Fibroblast of pulmonary artery (primary cell): ENCODE measurements around the gene CEP68.

Source experiments
- DNase-seq: peaks from one replicate; pipeline ENCODE4 v3.0.0-alpha.2; 2010; ENCODE audit warnings: low read depth
- H3K4me3 ChIP-seq: replicated peaks from 2 replicates; pipeline ENCODE4 v1.5.1; 2011; ENCODE audit warnings: low read depth, mild to moderate bottlenecking, control low read depth, low read length, moderate library complexity
- CTCF ChIP-seq: IDR thresholded peaks from 2 replicates; pipeline ENCODE4 v1.5.1; 2011; ENCODE audit warnings: mild to moderate bottlenecking, control low read depth, low read length, inconsistent platforms; ENCODE audit errors: missing control alignments

Gene CEP68

GRCh38 chr2:65050931-65051330 is 5.3 kb upstream of the CEP68 start:
- no peak for DNase-seq
- TF ChIP-seq CTCF, result no peak
- no peak overlapping the region for H3K4me3 ChIP-seq

DNA sequence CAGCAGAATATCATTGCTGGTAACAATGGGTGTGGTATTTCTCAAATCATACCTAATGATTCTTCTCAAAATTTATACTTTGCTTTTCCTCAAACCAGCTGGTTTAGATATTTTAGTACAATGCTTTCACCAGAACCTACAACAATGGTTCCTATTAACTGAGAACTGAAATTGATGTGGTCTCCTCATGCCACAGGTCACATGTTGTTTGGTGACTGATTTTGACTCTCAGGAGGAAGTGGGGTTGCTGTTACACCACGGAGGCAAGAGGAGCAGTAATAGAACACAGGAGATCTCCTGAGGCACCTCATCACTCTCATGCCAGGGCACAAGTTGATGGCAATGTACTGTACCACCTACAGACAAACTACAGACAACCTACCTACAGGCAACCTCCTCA is 3.0 kb upstream of the CEP68 start:
- H3K4me3 ChIP-seq, result no peak overlapping the region
- no peak for TF ChIP-seq CTCF
- no peak for DNase-seq

DNA sequence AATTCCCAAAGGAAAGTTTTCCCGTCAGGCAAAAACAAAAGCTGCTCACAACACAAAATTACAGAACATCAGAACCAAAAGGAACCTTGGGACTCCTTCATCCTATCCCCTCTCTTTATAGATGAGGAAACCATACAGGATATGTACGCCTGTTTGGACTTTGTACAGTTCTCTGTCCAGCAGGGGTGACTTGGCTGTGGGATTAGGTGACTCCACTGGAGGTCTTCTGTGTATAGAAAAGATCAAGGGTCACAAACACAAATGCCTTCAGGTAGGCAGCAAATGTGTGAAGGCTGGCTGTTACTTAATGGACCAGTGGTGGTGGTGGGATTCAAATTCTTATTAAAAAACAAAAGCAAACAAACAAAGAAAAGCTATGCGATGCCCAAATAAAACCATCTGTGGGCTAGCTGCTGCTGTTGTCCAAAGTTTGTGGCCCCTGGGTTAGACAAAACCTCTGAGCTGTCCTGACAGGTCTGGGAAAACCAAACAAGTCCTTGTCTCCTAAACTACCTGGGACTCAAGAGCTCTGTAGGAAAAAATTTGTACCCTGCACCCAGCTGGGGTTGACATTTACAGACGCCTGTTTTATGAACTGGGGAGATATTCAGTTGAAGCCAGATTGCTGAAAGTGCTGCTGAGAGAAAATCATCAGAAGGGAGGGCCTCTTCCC is 1.3 kb upstream of the CEP68 start:
- no peak overlapping the region for H3K4me3 ChIP-seq
- no peak for TF ChIP-seq CTCF
- no peak for DNase-seq

DNA sequence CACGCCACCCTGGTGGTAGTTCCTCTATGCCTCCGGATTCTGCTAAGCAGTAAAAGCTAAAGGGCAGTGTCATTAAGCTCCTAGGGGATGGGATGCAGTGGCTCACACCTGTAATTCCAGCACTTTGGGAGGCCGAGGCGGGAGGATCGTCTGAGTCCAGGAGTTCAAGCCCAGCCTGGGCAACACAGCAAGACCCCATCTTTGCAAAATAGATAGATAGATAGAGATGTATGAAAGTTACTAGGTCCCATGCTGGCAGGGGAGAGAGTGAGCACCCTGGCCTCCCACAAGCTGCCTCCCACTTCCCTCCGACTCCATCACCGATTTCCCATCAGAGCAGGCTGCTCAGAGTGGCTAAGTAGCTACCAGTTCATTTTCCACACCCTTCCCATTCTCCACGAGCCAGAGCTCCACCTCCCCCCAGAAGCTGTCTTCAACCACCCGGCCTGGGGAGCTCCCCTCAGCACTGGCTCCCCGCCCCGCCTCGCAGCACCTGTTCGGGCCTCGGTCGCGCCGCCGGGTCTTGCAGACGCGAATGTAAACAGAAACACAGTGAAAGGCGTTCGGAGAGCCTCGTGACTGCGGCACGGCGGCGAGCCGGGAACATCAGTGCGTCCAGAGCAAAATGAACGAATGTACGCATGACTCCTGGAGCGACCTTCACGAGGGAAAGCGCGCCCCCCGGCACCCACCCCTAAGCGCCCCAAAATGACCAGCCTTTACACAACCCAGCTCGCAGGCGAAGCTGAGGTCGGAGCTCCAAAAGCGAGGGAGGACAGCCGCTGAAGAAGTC is 598 bp upstream of the CEP68 start:
- DNase-seq, result no peak

GRCh38 chr2:65057054-65057375 is 799 bp downstream of the CEP68 start:
- no peak for TF ChIP-seq CTCF
- DNase-seq, result no peak
- H3K4me3 ChIP-seq, result peak overlapping the region; percentile 78

More for the DNA sequence above, 598 bp upstream of the CEP68 start:
- H3K4me3 ChIP-seq, result peak overlapping the region; percentile 78
- no peak for TF ChIP-seq CTCF

DNA sequence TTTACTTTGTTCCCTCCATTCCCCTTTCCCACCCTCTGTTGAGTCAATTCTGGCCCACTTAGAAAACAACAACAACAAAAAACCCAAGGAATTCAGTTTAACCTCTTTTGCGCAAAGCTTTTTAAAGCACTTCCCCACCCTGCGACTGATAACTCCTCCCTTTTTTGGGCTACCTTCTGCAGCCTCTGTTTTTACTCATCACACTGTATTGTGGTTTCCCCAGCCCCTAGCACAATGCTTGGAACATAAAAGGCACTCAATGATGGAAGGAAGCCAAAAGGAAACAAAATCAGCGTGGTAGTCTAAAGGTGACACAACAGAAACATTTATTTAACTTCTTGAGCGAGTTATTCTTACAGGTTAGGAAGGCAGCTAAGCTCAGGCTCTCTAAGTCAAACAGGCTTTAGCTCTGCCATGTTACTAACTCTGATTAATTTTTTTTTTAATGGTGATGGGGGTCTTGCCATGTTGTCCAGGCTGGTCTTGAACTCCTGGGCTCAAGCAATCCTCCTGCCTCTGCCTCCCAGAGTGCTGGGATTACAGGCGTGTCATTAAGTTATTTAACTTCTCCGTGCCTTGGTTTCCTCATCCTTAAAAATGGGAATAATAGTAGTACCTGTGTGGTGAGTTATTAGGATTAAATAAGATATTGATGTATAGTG is 1.3 kb downstream of the CEP68 start:
- H3K4me3 ChIP-seq, result peak overlapping the region; percentile 78
- no peak for TF ChIP-seq CTCF
- peak; percentile 59 for DNase-seq
